Mucosa of rectum (tissue), 2 donors: ENCODE measurements around the gene RNF8.

Experiments
- H3K27ac ChIP-seq, 2 donors: one replicate each; pipeline ENCODE4 v1.7.0; 2013; ENCODE audit warnings: inconsistent platforms in 2 of 2, low read depth in 2 of 2, low read length in 2 of 2
- H3K27me3 ChIP-seq, 2 donors: one replicate each; pipeline ENCODE4 v1.7.0; 2013; ENCODE audit warnings: low read length in 2 of 2; ENCODE audit not compliant: control insufficient read depth in 2 of 2, insufficient read depth in 2 of 2
- H3K36me3 ChIP-seq, 2 donors: one replicate each; pipeline ENCODE4 v1.7.0; 2013; ENCODE audit warnings: low read length in 2 of 2; ENCODE audit not compliant: control insufficient read depth in 2 of 2, insufficient read depth in 2 of 2
- H3K4me1 ChIP-seq, 2 donors: one replicate each; pipeline ENCODE4 v1.7.0; 2013; ENCODE audit warnings: low read length in 2 of 2, mild to moderate bottlenecking in 1 of 2; ENCODE audit not compliant: control insufficient read depth in 2 of 2, insufficient read depth in 2 of 2
- H3K4me3 ChIP-seq, 2 donors: one replicate each; pipeline ENCODE4 v1.7.0; 2013; ENCODE audit warnings: low read length in 2 of 2
- H3K9ac ChIP-seq, 2 donors: one replicate each; pipeline ENCODE4 v1.7.0; 2013; ENCODE audit warnings: low read length in 2 of 2, low read depth in 1 of 2, mild to moderate bottlenecking in 1 of 2
- H3K9me3 ChIP-seq, 2 donors: one replicate each; pipeline ENCODE4 v1.7.0; 2013; ENCODE audit warnings: low read length in 2 of 2; ENCODE audit not compliant: control insufficient read depth in 2 of 2
- donor health status: healthy.
- donor health status: Normal muscosa, but diverticular disease.

Gene RNF8

GRCh38 chr6:37357288-37357687 lies 3.5 kb downstream of the RNF8 start:
- Histone ChIP-seq H3K4me1 (peaks cover 4 to 5% of the 10 kb centered on the region in 2 donors), H3K27ac (no peak overlapping the region), H3K4me3 (no peak overlapping the region), H3K9ac (no peak overlapping the region), H3K9me3 (no peaks in the 10 kb centered on the region), H3K27me3 (no peaks in the 10 kb centered on the region), H3K36me3 (peaks cover 11 to 13% of the 10 kb centered on the region in 2 donors)

DNA sequence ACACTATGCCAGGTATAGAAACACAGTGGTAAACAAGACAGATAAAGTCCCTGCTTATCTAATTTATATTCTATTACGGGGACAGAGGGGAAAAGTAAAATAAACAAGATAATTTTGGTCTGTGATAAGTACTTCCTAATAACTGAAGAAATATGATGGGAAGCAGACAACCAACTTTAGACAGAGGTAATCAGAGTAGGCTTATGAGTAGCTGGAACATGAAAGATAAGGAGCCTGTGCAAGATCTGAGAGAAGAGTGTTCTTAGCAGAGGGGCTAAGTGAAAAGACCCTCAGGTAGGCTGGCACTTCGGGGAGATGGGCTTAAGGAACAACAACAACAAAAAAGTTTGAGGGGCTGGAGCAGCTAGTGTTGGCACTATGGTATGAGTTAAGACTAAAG lies 4.1 kb downstream of the RNF8 start:
- Histone ChIP-seq H3K4me3 (no peak overlapping the region), H3K36me3 (peaks cover 13 to 17% of the 10 kb centered on the region in 2 donors), H3K9me3 (no peaks in the 10 kb centered on the region), H3K27ac (no peak overlapping the region), H3K4me1 (peaks cover 4 to 5% of the 10 kb centered on the region in 2 donors), H3K9ac (no peak overlapping the region), H3K27me3 (no peaks in the 10 kb centered on the region)

- Histone ChIP-seq H3K9ac (no peak overlapping the region), H3K4me3 (no peak overlapping the region), H3K27me3 (no peaks in the 10 kb centered on the region), H3K27ac (no peak overlapping the region), H3K9me3 (no peaks in the 10 kb centered on the region), H3K4me1 (peaks cover 4 to 5% of the 10 kb centered on the region in 2 donors), H3K36me3 (peaks cover 13 to 19% of the 10 kb centered on the region in 2 donors)
Observed at GRCh38 chr6:37359039-37359438, 5.3 kb downstream of the RNF8 start.

DNA sequence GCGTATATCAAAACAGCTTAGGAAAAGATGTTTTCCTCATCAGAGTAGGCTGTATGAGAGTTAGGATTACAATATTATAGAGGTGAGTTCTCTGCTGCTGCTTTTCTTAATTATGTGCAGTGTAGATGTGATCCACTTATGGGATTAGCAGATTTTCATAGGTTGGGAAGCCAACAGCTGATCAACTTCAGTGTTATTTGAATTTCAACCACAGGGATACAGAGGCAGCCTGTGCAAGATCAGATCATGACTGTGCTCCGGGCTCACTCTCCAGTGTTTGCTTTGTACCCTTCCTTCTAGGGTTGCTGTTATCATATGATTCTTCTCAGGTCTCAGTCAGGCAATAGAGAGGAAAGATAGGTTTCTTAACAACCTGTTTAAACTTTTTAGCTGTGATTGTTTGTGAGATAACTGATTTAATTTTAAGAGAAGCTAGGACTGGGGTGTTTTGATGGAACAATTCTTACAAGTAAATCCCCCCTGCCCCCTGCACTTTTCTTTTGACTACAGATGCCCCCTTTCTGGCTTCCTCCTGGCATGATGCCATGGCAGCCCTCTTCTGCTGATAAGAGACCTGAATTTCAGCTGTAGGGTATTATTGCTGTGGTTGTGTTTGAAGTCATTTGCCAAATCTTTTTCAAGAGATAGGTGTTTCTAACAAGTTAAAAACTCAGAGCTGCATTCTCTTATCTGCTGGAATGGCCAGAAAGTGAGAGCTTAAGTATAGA lies 8.5 kb downstream of the RNF8 start:
- no peak overlapping the region for H3K4me3 ChIP-seq
- no peaks in the 10 kb centered on the region for H3K27me3 ChIP-seq
- peaks cover 16 to 19% of the 10 kb centered on the region in 2 donors for H3K36me3 ChIP-seq
- H3K27ac ChIP-seq: no peak overlapping the region
- H3K4me1 ChIP-seq: no peaks in the 10 kb centered on the region
- H3K9ac ChIP-seq: no peak overlapping the region
- H3K9me3 ChIP-seq: no peaks in the 10 kb centered on the region

DNA sequence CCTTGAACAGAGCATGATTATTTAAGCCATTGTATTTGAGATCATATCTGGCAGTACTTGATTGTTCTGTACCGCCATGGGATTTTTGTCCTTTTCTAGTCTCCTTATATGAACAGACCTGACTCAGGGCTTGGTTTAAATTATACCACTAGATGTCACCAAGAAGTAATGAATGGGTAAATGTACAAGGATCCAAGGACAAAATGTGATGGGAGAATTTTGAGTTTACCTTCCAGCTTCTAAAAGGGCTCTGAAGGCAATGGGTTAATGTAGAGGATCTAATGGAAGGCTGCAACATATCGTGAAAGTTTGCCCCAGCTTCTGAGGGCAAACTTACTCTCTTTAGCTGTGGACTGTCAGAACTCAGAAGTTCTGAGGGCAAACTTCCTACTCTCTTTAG lies 12.0 kb downstream of the RNF8 start:
- Histone ChIP-seq H3K36me3 (peaks cover 32 to 40% of the 10 kb centered on the region in 2 donors), H3K4me1 (no peaks in the 10 kb centered on the region), H3K27me3 (no peaks in the 10 kb centered on the region), H3K9ac (no peak overlapping the region), H3K9me3 (no peaks in the 10 kb centered on the region), H3K27ac (no peak overlapping the region), H3K4me3 (no peak overlapping the region)

GRCh38 chr6:37366910-37367309 lies 13.1 kb downstream of the RNF8 start:
- no peaks in the 10 kb centered on the region for H3K4me1 ChIP-seq
- H3K27me3 ChIP-seq: no peaks in the 10 kb centered on the region
- H3K9me3 ChIP-seq: no peaks in the 10 kb centered on the region
- peaks cover 28 to 39% of the 10 kb centered on the region in 2 donors for H3K36me3 ChIP-seq
- no peak overlapping the region for H3K27ac ChIP-seq
- no peak overlapping the region for H3K4me3 ChIP-seq
- no peak overlapping the region for H3K9ac ChIP-seq

DNA sequence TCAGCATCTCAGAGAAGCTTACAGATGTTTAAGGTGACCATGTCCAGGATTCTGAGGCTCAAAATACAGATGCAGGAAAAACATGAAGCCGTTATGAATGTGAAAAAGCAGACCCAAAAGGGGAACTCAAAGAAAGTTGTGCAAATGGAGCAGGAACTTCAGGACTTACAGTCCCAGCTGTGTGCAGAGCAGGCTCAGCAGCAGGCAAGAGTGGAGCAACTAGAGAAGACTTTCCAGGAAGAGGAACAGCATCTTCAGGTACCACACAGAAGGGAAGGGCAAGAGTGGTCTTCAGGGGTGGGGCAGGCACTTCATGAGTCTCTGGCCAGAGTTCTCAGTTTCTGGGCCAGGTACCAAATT lies 15.2 kb downstream of the RNF8 start:
- Histone ChIP-seq H3K27ac (no peak overlapping the region), H3K36me3 (peaks cover 27 to 30% of the 10 kb centered on the region in 2 donors), H3K4me1 (no peaks in the 10 kb centered on the region), H3K4me3 (no peak overlapping the region), H3K27me3 (no peaks in the 10 kb centered on the region), H3K9me3 (no peaks in the 10 kb centered on the region), H3K9ac (no peak overlapping the region)

DNA sequence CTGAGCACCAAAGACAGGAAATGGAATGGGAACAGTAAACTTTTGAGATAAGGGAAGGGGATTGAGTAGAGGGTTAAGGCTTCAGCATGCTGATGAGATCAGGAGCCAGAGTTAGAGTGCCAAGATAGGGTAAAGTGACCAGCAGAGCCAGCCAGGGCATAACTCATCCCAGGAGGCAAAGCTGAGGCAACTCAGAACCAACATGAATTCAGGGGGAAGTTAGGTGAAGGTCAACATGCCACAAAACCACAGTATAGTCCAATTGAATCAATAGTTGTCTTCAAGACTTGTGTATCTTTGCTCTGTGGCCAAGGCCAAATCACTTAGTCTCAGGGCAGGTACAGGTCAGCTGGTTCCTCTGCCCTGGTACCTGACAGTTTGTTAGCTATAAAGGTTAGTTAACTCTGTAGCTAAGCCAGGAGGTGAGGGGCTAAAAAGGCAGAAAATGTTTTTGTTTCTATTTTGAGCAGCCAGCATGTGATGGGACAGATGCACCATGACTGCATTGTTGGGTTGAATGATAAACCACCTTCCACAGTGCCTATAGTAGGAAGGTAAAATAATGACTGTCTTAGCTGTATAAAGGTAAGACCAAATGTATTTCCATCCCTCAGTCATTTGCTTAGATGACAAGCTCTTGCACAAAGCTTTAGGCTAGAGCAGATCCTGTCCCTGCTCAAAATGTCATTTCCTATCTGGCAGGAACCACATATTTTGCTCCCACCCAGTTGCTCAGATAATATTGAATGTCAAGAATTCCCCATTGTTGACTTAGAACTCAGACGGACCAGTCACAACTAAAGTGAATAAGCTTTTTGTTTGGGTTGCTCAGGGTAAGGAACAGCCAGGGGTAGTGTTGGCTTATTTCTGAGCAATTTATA lies 15.8 kb downstream of the RNF8 start:
- Histone ChIP-seq H3K36me3 (peaks cover 30 to 34% of the 10 kb centered on the region in 2 donors), H3K9ac (no peak overlapping the region), H3K27ac (no peak overlapping the region), H3K27me3 (no peaks in the 10 kb centered on the region), H3K4me3 (no peak overlapping the region), H3K4me1 (no peaks in the 10 kb centered on the region), H3K9me3 (no peaks in the 10 kb centered on the region)

- H3K27me3 ChIP-seq: no peaks in the 10 kb centered on the region
- H3K9ac ChIP-seq: no peak overlapping the region
- no peaks in the 10 kb centered on the region for H3K9me3 ChIP-seq
- H3K4me3 ChIP-seq: no peak overlapping the region
- peaks cover 36 to 38% of the 10 kb centered on the region in 2 donors for H3K36me3 ChIP-seq
- no peaks in the 10 kb centered on the region for H3K4me1 ChIP-seq
- no peak overlapping the region for H3K27ac ChIP-seq
Observed at GRCh38 chr6:37371154-37372083, 17.6 kb downstream of the RNF8 start.
